Right lobe of liver (tissue), 4 donors: ENCODE results near the gene PLXNA4.

Experiments
- POLR2A ChIP-seq: fragments of 450-650 bp; IDR thresholded peaks from one replicate; pipeline ENCODE4 v1.6.1; 2017; ENCODE audit warnings: antibody characterized with exemption, mild to moderate bottlenecking
- TF ChIP-seq, protein P1 (sequence below), 4 donors: fragments of 200-600 bp in 3 of 4; fragments of 450-650 bp in 1 of 4; IDR thresholded peaks; one replicate each; pipeline versions ENCODE4 v1.5.1 to v1.8.0; 2016 to 2022; ENCODE audit warnings: antibody characterized with exemption in 4 of 4, mild to moderate bottlenecking in 2 of 4
- donor health status: DM: no; HTN: no; CAD: no.
- donor health status: DM: no; HTN: no; CAD: no.
- donor health status: DM: no; HTN: yes; CAD: no.

DNA sequence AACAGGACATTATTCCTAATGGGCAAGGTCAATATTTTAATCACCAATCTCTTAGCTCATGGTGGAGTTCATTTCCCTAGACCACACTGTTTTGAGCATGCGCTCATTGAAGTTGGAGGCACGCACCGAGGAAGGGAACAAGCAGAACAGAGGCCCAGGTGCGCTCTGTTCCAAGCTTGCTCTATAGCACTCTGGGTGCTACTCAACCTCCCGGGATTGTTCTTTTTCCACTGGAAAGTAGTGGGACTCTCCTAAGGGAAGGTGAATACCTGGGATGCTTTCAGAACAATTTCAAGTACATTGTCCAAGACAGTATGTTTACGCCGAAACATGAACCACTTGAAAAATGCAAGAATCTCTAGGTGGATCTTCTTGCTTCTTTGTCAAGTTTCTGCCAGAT lies 16.2 kb downstream of the PLXNA4 start:
- no peak for TF ChIP-seq POLR2A
- TF ChIP-seq, protein P1, sequence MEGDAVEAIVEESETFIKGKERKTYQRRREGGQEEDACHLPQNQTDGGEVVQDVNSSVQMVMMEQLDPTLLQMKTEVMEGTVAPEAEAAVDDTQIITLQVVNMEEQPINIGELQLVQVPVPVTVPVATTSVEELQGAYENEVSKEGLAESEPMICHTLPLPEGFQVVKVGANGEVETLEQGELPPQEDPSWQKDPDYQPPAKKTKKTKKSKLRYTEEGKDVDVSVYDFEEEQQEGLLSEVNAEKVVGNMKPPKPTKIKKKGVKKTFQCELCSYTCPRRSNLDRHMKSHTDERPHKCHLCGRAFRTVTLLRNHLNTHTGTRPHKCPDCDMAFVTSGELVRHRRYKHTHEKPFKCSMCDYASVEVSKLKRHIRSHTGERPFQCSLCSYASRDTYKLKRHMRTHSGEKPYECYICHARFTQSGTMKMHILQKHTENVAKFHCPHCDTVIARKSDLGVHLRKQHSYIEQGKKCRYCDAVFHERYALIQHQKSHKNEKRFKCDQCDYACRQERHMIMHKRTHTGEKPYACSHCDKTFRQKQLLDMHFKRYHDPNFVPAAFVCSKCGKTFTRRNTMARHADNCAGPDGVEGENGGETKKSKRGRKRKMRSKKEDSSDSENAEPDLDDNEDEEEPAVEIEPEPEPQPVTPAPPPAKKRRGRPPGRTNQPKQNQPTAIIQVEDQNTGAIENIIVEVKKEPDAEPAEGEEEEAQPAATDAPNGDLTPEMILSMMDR (IDR thresholded peaks at IDR 0.05): no peak
